Measurements from ENCODE around the gene HSP90AB1.
"Not testable (repeated sequence)": the region's sequence is repeated elsewhere in the genome, so short reads cannot be mapped to it uniquely, and the experiment has no call there.

Gene HSP90AB1

DNA sequence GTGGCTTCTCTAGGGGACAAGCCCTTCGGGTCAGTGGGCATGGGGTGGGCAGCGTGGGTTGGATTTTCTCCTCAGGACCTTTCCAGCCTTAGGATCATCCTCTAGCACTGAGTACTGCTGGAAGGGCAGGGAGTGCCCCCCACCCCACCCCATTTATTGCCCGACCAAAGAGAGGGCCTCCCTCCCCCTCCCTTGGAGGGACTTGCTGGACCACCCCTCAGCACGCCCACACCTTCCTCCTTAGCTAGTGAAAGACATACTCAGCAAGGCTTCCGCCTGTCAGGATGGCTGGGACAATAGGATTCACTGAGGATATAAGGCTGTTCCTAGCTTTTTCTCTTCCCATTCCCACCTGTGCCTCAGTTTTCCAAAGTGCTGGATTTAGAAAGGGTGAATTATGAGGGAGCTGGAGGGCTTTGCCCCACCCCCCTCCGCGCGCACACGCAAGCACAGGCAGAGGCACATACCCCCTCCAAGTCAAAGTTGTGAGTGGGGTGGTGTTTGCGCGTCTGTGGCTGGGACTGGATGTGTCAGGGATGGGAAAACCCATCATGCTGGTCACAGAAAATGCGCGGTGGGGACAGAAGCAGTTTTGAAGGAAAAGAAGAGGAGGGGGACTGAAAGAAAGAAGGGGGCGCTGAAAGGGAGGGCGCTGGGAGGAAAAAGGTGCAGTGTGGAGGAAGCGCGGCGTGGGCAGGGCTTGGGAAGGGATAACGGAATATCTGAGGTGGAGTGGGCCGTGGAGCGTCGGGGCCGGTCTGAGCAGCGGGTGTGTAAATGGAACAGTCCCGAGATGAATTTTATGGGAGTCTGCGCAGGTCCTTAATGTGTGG is 24.2 kb upstream of the HSP90AB1 start:
- peak in 3 of 51 donors; percentile 23 to 72 (median 45) for DNase-seq

GRCh38 chr6:44223319-44224028 is 23.4 kb upstream of the HSP90AB1 start, which contains the start of gene SLC29A1:
Gene SLC29A1, plus strand, starts transcription at chr6:44223595. Its CDS starts 3,719 bp downstream, at chr6:44227314.
- DNase-seq, result peak in 44 of 51 donors; percentile 16 to 75 (median 52)

GRCh38 chr6:44224029-44224964 is 22.6 kb upstream of the HSP90AB1 start:
- peak in 3 of 51 donors; percentile 17 to 33 (median 32) for DNase-seq

GRCh38 chr6:44224965-44225305 is 22.0 kb upstream of the HSP90AB1 start:
- no peak for DNase-seq

DNA sequence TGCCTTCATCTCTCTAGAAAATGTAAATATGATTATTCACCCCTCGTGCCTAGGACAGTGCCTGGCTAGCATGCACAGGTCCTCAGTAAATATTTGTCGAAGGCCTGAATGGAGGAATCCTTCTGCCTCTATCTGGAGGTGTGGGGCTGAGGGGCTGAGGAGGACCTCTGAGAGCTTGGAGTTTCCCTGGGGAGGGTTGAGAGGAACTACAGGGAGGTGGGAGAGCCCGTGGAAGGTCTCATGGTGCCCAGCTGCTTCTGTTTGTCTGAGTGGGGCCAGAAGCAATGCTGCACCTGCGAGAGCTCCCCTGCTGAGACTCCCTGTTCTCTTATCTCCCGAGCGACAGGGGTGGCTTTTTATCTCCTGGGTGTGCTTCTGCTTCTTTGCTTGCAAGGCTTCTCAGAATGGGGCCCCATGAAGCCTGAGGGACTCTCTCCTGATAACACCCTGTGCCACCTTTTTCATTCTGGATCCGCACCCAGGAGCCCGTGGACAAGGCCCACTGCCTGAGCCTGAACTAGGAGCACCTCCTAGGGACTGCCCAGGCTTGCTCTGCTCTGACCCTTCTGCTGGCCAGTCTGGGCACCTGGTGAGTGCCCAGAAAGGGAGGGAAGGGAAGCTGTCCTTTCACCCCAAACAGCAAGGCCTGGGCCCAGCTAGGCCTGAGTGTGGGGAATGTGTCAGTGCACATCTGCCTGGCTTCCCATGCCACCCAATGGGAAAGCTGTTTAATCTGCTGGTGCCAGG is 21.1 kb upstream of the HSP90AB1 start:
- no peak for DNase-seq

- peak in 4 of 51 donors; percentile 13 to 41 (median 24) for DNase-seq
Observed at GRCh38 chr6:44226368-44227147, 20.3 kb upstream of the HSP90AB1 start.

DNA sequence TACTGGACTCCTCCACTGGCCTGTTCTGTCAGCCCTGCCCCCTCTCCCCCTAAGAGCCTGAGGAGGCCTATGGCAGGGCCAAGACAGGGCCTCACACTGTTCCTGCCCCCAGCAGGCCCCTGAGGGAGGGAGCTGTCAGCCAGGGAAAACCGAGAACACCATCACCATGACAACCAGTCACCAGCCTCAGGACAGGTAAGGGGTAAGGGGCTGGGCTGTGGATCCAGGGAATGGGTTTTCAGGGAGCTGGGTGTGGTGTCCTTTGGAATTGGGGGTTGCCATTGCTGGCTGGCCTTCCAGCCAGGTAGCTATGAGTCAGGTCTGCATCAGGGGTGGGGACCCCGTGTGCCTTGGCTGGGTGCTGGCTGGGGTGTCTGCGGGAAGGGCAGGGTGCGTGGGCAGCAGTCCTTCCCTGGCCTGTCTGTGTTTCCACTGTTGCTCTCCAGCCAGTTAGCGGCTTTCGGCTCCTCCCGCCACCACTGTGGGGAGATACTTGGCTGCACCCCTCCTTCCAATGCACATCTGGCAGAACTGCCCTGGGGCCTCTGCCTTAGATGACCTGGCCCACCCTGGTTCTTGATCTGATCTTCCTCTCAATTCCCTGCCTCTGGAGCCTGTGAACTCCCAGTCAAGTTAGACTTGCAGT is 19.6 kb upstream of the HSP90AB1 start:
- no peak for DNase-seq

GRCh38 chr6:44228031-44228430 is 18.9 kb upstream of the HSP90AB1 start:
- DNase-seq, result no peak

GRCh38 chr6:44228433-44228832 is 18.5 kb upstream of the HSP90AB1 start:
- no peak for DNase-seq

- no peak for DNase-seq
Observed at GRCh38 chr6:44228836-44229235, 18.1 kb upstream of the HSP90AB1 start.

- no peak for DNase-seq
Observed at GRCh38 chr6:44229376-44230033, 17.4 kb upstream of the HSP90AB1 start.

- DNase-seq, result no peak
Observed at GRCh38 chr6:44230034-44230675, 16.7 kb upstream of the HSP90AB1 start.

DNA sequence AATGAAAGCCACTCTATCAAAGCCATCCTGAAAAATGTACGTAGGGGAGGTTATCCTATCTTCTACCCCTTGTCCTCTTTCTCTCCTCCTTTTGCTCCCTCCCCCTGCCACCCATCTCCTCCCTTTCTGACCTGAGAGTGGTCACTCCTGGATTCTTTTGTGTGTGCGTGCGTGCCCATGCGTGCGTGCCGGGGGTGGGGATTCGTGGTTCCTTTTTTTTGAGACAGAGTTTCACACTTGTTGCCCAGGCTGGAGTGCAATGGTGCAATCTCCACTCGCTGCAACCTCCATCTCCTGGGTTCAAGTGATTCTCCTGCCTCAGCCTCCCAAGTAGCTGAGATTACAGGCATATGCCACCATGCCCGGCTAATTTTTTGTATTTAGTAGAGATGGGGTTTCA is 15.5 kb upstream of the HSP90AB1 start:
- not testable (repeated sequence) for DNase-seq

DNA sequence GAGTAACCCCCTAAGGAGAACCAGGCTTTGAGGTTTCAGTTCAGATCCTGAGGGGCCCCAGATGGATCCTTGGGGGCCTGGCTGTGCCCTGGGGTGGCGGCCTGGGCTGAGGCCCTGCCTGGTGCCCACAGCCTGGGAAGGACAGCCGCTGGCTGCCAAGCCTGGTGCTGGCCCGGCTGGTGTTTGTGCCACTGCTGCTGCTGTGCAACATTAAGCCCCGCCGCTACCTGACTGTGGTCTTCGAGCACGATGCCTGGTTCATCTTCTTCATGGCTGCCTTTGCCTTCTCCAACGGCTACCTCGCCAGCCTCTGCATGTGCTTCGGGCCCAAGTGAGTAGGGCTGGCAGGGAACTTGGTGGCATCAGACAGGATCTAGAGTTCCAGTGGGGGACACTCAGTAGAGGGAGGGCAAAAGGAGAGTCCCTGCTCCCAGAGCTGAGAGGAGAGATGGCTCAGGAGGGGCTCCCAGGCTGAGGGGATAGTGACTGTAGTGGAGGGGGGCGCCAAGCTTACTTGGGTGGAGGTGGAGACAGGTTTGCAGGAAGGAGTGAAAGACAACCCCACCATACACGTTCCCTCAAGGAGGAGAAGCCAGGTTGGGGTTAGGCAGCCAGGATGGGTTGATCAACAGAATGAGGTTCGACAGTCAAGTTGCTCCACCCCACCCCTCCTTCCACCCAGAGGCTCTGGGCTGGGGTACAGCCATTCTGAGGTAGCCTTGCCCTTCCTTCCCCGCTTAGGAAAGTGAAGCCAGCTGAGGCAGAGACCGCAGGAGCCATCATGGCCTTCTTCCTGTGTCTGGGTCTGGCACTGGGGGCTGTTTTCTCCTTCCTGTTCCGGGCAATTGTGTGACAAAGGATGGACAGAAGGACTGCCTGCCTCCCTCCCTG is 14.0 kb upstream of the HSP90AB1 start:
- DNase-seq, result peak in 1 of 51 donors; percentile 34

DNA sequence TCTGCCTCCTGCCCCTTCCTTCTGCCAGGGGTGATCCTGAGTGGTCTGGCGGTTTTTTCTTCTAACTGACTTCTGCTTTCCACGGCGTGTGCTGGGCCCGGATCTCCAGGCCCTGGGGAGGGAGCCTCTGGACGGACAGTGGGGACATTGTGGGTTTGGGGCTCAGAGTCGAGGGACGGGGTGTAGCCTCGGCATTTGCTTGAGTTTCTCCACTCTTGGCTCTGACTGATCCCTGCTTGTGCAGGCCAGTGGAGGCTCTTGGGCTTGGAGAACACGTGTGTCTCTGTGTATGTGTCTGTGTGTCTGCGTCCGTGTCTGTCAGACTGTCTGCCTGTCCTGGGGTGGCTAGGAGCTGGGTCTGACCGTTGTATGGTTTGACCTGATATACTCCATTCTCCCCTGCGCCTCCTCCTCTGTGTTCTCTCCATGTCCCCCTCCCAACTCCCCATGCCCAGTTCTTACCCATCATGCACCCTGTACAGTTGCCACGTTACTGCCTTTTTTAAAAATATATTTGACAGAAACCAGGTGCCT is 13.3 kb upstream of the HSP90AB1 start:
- DNase-seq, result no peak

GRCh38 chr6:44234101-44235025 is 12.5 kb upstream of the HSP90AB1 start:
- DNase-seq, result peak in 49 of 51 donors; percentile 17 to 93 (median 80)

Measured in hypothalamus (tissue), 51 donors.